Sigmoid colon (tissue), 7 donors: ENCODE measurements around the gene KLHDC7A. TPM values are rescaled to one million over a fixed set of nuclear protein-coding genes. Genes with fewer than 3 reads are reported as not detected.

Source experiments
- DNase-seq: peaks from one replicate; pipeline ENCODE4 v3.0.0-alpha.2; 2019
- H3K27ac ChIP-seq, 4 donors: fragments of 200-600 bp; sonication (generic); one replicate each; pipeline ENCODE4 v1.5.1; 2016 to 2019; ENCODE audit warnings: mild to moderate bottlenecking in 1 of 4
- H3K27me3 ChIP-seq, 3 donors: fragments of 200-600 bp; sonication (generic); one replicate each; pipeline ENCODE4 v1.5.1; 2019; ENCODE audit warnings: mild to moderate bottlenecking in 1 of 3
- H3K36me3 ChIP-seq, 4 donors: fragments of 200-600 bp; sonication (generic); one replicate each; pipeline ENCODE4 v1.5.1; 2016 to 2019
- H3K4me1 ChIP-seq, 4 donors: fragments of 200-600 bp; sonication (generic); one replicate each; pipeline ENCODE4 v1.5.1; 2017 to 2019
- H3K4me3 ChIP-seq, 4 donors: fragments of 200-600 bp; sonication (generic); one replicate each; pipeline ENCODE4 v1.5.1; 2017 to 2019; ENCODE audit warnings: mild to moderate bottlenecking in 2 of 4, moderate library complexity in 1 of 4
- H3K9me3 ChIP-seq, 4 donors: fragments of 200-600 bp in 3 of 4; sonication (generic) in 3 of 4; one replicate each; pipeline versions ENCODE4 v1.5.1 to v1.6.1; 2013 to 2019
- EP300 ChIP-seq, 4 donors: sonication (generic); formaldehyde crosslinking; IDR thresholded peaks; one replicate each; pipeline ENCODE4 v1.6.1; 2017; ENCODE audit warnings: antibody characterized with exemption in 4 of 4
- POLR2A ChIP-seq, 2 donors: fragments of 450-650 bp; IDR thresholded peaks; one replicate each; pipeline ENCODE4 v1.6.1; 2016; ENCODE audit warnings: antibody characterized with exemption in 2 of 2, mild to moderate bottlenecking in 2 of 2, moderate library complexity in 2 of 2
- POLR2AphosphoS5 ChIP-seq, 4 donors: sonication (generic); formaldehyde crosslinking; IDR thresholded peaks; one replicate each; pipeline ENCODE4 v1.6.1; 2017; ENCODE audit warnings: antibody characterized with exemption in 4 of 4
- WGBS, 2 donors: extraction: QIAGEN DNeasy Blood & Tissue Kit; methylation state at CpG; one replicate each; pipeline ENCODE4 v1.1.7; 2013; 5-methylcytosine and 5-hydroxymethylcytosine counted together
- intact Hi-C: fragments of 100-400 bp; cut with DNase I; formaldehyde crosslinking; loops from one replicate; pipeline ENCODE4 v1.15.1; 2023
- polyA plus RNA-seq, 3 donors: library from polyadenylated mRNA; stranded (reverse); fragments of 200-250 nt; gene quantifications; one replicate each; pipeline ENCODE4 v1.2.3, GENCODE V29; 2013
- total RNA-seq, 4 donors: library from RNA; depleted of rRNA; stranded (reverse); fragments of >200 nt; gene quantifications; one replicate each; pipeline ENCODE4 v1.1.0, GENCODE V29; 2016
- TF ChIP-seq, protein P1 (sequence below), 4 experiments: fragments of 450-650 bp in 3 of 4; fragments of 200-600 bp in 1 of 4; IDR thresholded peaks; one replicate each; pipeline ENCODE4 v1.5.1; 2016 to 2019; ENCODE audit warnings: antibody characterized with exemption in 4 of 4, mild to moderate bottlenecking in 3 of 4, moderate library complexity in 2 of 4
- donor health status: healthy with polysubstance abuse.
- donor health status: Bipolar disorder and iron deficiency.
- donor health status: healthy.

KLHDC7A gene
- total and polyA plus RNA-seq, 7 donors = under 0.01 to 0.60 (median 0.35) TPM; not detected in 4

DNA sequence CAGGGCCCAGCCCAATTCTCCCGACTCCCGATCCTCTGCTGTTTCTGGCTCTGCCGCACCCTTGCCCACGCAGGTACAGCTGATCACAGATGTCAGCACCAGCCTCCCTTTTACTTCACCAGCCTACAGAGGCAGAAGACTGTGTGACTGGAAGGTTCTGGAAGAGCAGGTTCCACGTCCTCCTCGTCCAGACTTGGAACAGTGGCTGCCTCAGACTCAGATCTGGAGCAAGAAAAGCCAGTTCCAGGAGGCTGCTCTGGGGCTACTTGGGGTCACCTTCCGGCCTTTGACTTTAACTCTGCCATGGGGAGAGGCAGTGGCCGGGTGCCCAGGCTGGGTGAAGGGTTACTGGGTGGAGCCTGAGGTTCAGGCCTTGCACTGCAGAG is 16.1 kb upstream of the KLHDC7A start:
- Histone ChIP-seq H3K27me3 (no peaks in the 10 kb centered on the region), H3K27ac (no peak overlapping the region), H3K9me3 (no peaks in the 10 kb centered on the region), H3K4me1 (no peaks in the 10 kb centered on the region), H3K4me3 (no peak overlapping the region), H3K36me3 (no peaks in the 10 kb centered on the region)
- intact Hi-C loops = no loop called here
- 15 to 61% methylated on average over 8 of the region's 8 CpGs for WGBS, 2 donors
- TF ChIP-seq POLR2A (IDR thresholded peaks at IDR 0.05) (no peak), EP300 (IDR thresholded peaks at IDR 0.05) (no peak), POLR2AphosphoS5 (IDR thresholded peaks at IDR 0.05) (no peak)
- TF ChIP-seq, protein P1, sequence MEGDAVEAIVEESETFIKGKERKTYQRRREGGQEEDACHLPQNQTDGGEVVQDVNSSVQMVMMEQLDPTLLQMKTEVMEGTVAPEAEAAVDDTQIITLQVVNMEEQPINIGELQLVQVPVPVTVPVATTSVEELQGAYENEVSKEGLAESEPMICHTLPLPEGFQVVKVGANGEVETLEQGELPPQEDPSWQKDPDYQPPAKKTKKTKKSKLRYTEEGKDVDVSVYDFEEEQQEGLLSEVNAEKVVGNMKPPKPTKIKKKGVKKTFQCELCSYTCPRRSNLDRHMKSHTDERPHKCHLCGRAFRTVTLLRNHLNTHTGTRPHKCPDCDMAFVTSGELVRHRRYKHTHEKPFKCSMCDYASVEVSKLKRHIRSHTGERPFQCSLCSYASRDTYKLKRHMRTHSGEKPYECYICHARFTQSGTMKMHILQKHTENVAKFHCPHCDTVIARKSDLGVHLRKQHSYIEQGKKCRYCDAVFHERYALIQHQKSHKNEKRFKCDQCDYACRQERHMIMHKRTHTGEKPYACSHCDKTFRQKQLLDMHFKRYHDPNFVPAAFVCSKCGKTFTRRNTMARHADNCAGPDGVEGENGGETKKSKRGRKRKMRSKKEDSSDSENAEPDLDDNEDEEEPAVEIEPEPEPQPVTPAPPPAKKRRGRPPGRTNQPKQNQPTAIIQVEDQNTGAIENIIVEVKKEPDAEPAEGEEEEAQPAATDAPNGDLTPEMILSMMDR (IDR thresholded peaks at IDR 0.05) = no peak
- DNase-seq = no peak

DNA sequence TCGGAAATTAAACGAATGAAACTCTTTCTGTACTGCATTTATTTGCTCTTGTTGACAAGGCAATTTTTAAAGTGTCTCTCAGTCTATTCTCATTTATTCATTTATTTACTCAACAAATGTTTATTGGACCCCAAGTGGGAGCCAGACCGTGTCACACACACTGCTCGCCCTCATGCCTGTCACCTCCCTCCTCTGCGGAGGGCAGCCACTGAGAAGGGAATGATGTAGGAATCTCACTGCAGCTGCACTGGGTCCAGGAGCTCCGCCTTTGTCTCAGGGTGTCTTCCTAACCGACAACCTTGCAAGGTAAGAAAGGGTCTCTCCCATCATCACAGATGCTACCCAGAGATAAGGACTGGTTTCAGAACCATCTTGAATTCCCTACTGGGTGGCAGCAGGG is 14.1 kb upstream of the KLHDC7A start:
- no peak for DNase-seq
- Histone ChIP-seq H3K27ac (no peak overlapping the region), H3K4me3 (no peak overlapping the region), H3K4me1 (no peaks in the 10 kb centered on the region), H3K9me3 (no peaks in the 10 kb centered on the region), H3K36me3 (no peaks in the 10 kb centered on the region), H3K27me3 (no peaks in the 10 kb centered on the region)
- intact Hi-C loops = no loop called here
- 77 to 80% methylated on average over 7 of the region's 7 CpGs for WGBS, 2 donors
- TF ChIP-seq EP300 (IDR thresholded peaks at IDR 0.05) (no peak), POLR2A (IDR thresholded peaks at IDR 0.05) (no peak), POLR2AphosphoS5 (IDR thresholded peaks at IDR 0.05) (no peak)
- TF ChIP-seq, protein P1 (IDR thresholded peaks at IDR 0.05) = no peak

DNA sequence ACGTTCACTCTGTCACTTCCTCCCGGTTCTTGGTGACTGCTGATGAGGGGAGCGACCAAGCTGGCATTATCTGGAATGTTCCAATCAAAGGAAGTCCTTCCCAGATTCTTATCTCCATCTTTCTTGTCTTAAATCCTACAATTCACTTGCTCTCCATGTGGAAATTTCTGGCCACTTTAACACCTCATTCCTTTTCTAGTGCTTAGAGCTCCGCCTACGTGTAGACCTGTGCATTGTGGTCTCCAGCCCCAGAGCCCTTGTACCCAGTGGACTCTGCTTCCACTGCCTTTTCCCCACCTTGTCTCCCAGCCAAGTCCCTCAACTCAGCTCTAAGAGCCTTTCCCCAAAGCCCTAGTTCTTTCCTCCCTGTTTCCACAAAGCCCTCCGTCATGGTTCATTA is 12.2 kb upstream of the KLHDC7A start:
- WGBS, 2 donors = 78 to 86% methylated on average over 6 of the region's 6 CpGs
- no peak for DNase-seq
- Histone ChIP-seq H3K27ac (no peak overlapping the region), H3K9me3 (no peaks in the 10 kb centered on the region), H3K4me1 (no peaks in the 10 kb centered on the region), H3K4me3 (no peak overlapping the region), H3K36me3 (no peaks in the 10 kb centered on the region), H3K27me3 (no peaks in the 10 kb centered on the region)
- TF ChIP-seq, protein P1 (IDR thresholded peaks at IDR 0.05) = no peak
- no peak for TF ChIP-seq POLR2AphosphoS5 (IDR thresholded peaks at IDR 0.05)
- TF ChIP-seq POLR2A (IDR thresholded peaks at IDR 0.05) = no peak
- TF ChIP-seq EP300 (IDR thresholded peaks at IDR 0.05) = no peak
- intact Hi-C loops = no loop called here

DNA sequence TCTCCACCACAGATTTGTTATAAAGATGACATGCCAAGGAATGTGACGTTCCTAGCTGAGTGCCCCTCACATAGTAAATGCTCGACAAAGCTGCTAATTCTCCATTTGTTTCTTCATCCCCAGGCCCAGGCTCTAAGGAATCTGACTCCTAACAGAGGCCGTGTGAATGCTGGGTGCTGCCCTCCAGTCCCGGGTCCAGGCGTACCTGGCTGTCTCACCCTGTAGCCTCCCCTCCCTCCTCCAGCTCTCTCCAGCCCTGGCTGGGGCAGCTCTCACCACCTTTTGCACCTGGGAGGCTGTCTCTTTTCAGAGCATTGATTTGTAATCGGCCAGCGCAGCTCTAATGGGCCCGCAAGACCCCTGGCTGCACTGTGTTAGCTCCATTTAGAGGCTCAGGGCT is 11.2 kb upstream of the KLHDC7A start:
- no peaks in the 10 kb centered on the region for H3K9me3 ChIP-seq
- TF ChIP-seq EP300 (IDR thresholded peaks at IDR 0.05) (no peak), POLR2A (IDR thresholded peaks at IDR 0.05) (no peak), POLR2AphosphoS5 (IDR thresholded peaks at IDR 0.05) (no peak)
- TF ChIP-seq, protein P1 (IDR thresholded peaks at IDR 0.05) = no peak
- no peaks in the 10 kb centered on the region for H3K4me1 ChIP-seq
- H3K27me3 ChIP-seq = no peaks in the 10 kb centered on the region
- 77 to 91% methylated on average over 8 of the region's 8 CpGs for WGBS, 2 donors
- H3K36me3 ChIP-seq = no peaks in the 10 kb centered on the region
- intact Hi-C loops = no loop called here
- DNase-seq = no peak
- H3K27ac ChIP-seq = no peak overlapping the region
- no peak overlapping the region for H3K4me3 ChIP-seq

DNA sequence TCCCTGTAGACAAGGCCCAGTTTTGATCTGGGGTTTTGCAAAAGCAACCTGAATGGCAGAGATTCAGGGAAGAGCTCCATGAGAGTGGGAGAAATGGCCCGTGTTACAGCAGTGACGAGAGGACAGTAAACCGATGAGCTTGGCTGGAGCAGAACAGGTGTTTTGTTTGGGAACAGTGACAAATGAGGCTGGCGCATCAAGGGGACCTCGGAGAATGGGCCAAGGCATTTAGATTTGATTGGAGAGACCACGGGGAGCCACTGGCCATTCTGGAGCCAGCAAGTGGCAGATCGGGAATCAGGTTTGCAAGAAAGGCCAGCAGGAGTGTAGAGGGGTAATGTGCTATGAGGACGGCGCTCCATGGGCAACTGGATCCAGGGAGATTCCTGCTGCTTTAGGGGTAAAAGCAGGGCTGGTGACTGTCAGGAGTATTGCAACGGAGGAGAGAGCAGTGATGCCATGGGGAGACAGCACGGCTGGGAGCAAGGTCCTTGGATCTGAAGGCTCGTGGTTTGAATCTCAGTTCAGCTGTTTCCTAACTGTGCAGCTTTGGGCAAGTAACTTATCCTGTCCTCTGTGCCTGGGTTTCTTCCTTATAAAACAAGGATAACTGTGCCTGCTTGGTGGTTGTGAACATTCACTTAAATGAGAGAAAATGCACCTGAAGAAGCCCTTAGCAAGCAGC is 9.9 kb upstream of the KLHDC7A start:
- H3K4me1 ChIP-seq = no peaks in the 10 kb centered on the region
- H3K27ac ChIP-seq = no peak overlapping the region
- H3K27me3 ChIP-seq = no peaks in the 10 kb centered on the region
- peak; percentile 28 for DNase-seq
- TF ChIP-seq, protein P1 (IDR thresholded peaks at IDR 0.05) = no peak
- TF ChIP-seq POLR2A (IDR thresholded peaks at IDR 0.05) (no peak), POLR2AphosphoS5 (IDR thresholded peaks at IDR 0.05) (no peak), EP300 (IDR thresholded peaks at IDR 0.05) (no peak)
- no peaks in the 10 kb centered on the region for H3K9me3 ChIP-seq
- H3K36me3 ChIP-seq = no peaks in the 10 kb centered on the region
- intact Hi-C loops = no loop called here
- 73 to 81% methylated on average over 12 of the region's 12 CpGs for WGBS, 2 donors
- H3K4me3 ChIP-seq = no peak overlapping the region
